Renal cortex interstitium (tissue), 11 donors: ENCODE data around the gene ADGRG1. TPM values are rescaled to one million over a fixed set of nuclear protein-coding genes. Genes with fewer than 3 reads are reported as not detected.

Experiments
- DNase-seq, 11 donors: peaks; one replicate each; pipeline ENCODE4 v3.0.0-alpha.2; 2013; ENCODE audit warnings: low read depth in 9 of 11, low spot score in 4 of 11; ENCODE audit errors: extremely low read depth in 1 of 11
- polyA plus RNA-seq, 3 donors: library from polyadenylated mRNA; unstranded; fragments of 120-200 nt; gene quantifications; one replicate each; pipeline ENCODE4 v1.2.1, GENCODE V29; 2013; ENCODE audit not compliant: insufficient read length in 3 of 3

Gene ADGRG1
- polyA plus RNA-seq, 3 donors, result 58.2 to 93.6 (median 59.3) TPM

- no peak for DNase-seq
These were observed 14.9 kb downstream of the ADGRG1 start for GRCh38 chr16:57643147-57643874.

GRCh38 chr16:57643910-57644309, 15.5 kb downstream of the ADGRG1 start:
- DNase-seq, result no peak

- DNase-seq, result no peak
These were observed 16.1 kb downstream of the ADGRG1 start for GRCh38 chr16:57644383-57645014.

- DNase-seq, result no peak
These were observed 16.7 kb downstream of the ADGRG1 start for GRCh38 chr16:57645169-57645568.

- DNase-seq, result no peak
These were observed 17.4 kb downstream of the ADGRG1 start for GRCh38 chr16:57645691-57646387.

GRCh38 chr16:57646388-57647039, 18.1 kb downstream of the ADGRG1 start:
- no peak for DNase-seq

- no peak for DNase-seq
These were observed 18.9 kb downstream of the ADGRG1 start for GRCh38 chr16:57647136-57647875.

- no peak for DNase-seq
These were observed 19.7 kb downstream of the ADGRG1 start for GRCh38 chr16:57648125-57648524.

GRCh38 chr16:57648581-57649442, 20.4 kb downstream of the ADGRG1 start:
- peak in 5 of 11 donors; percentile 37 to 67 (median 56) for DNase-seq

- DNase-seq, result no peak
These were observed 21.0 kb downstream of the ADGRG1 start for GRCh38 chr16:57649443-57649751.

- DNase-seq, result no peak
These were observed 21.4 kb downstream of the ADGRG1 start for GRCh38 chr16:57649846-57650245.

- DNase-seq, result no peak
These were observed 23.2 kb downstream of the ADGRG1 start for GRCh38 chr16:57651344-57652333.

GRCh38 chr16:57652695-57653471, 24.5 kb downstream of the ADGRG1 start:
- DNase-seq, result no peak

GRCh38 chr16:57653936-57654335, 25.5 kb downstream of the ADGRG1 start:
- DNase-seq, result no peak

GRCh38 chr16:57656342-57656955, 28.0 kb downstream of the ADGRG1 start:
- no peak for DNase-seq

- no peak for DNase-seq
These were observed 28.8 kb downstream of the ADGRG1 start for GRCh38 chr16:57657228-57657627.
